Heart right ventricle (tissue), 16 donors: Measurements from ENCODE around the gene MTRF1L. TPM values are rescaled to one million over a fixed set of nuclear protein-coding genes. Genes with fewer than 3 reads are reported as not detected.

ENCODE experiments used
- ATAC-seq, 8 donors: fragments of 200-7000 bp; cut with Tn5 transposase; one replicate each; pipeline ENCODE4 v1.9.1; 2020; ENCODE audit warnings: mild to moderate bottlenecking in 8 of 8, moderate library complexity in 8 of 8, moderate number of reproducible peaks in 1 of 8
- DNase-seq, 2 donors: peaks; one replicate each; pipeline ENCODE4 v3.0.0-alpha.2; 2020
- H3K27ac ChIP-seq, 10 donors: fragments of 200-600 bp; sonication (generic) in 2 of 10; one replicate each; pipeline versions ENCODE4 v1.5.0 to v1.8.0; 2020 to 2022; ENCODE audit warnings: mild to moderate bottlenecking in 3 of 10
- H3K27me3 ChIP-seq, 7 donors: fragments of 200-600 bp; one replicate each; pipeline ENCODE4 v1.8.0; 2021 to 2022; ENCODE audit warnings: mild to moderate bottlenecking in 2 of 7
- H3K36me3 ChIP-seq, 9 donors: fragments of 200-600 bp; sonication (generic) in 1 of 9; one replicate each; pipeline versions ENCODE4 v1.5.0 to v1.8.0; 2020 to 2022; ENCODE audit warnings: mild to moderate bottlenecking in 2 of 9
- H3K4me1 ChIP-seq, 9 donors: fragments of 200-600 bp; sonication (generic) in 1 of 9; one replicate each; pipeline versions ENCODE4 v1.5.0 to v1.8.0; 2020 to 2022; ENCODE audit warnings: mild to moderate bottlenecking in 4 of 9
- H3K4me3 ChIP-seq, 10 donors: fragments of 200-600 bp; sonication (generic) in 2 of 10; one replicate each; pipeline versions ENCODE4 v1.5.0 to v1.8.0; 2020 to 2022; ENCODE audit warnings: mild to moderate bottlenecking in 7 of 10, moderate library complexity in 2 of 10
- H3K9me3 ChIP-seq, 11 donors: fragments of 200-600 bp in 10 of 11; sonication (generic) in 2 of 11; one replicate each; pipeline versions ENCODE4 v1.5.0 to v1.8.0; 2013 to 2022; ENCODE audit warnings: mild to moderate bottlenecking in 2 of 11, control low read depth in 1 of 11, moderate library complexity in 1 of 11
- CTCF ChIP-seq, 9 donors: fragments of 200-600 bp; sonication (generic) in 2 of 9; IDR thresholded peaks; one replicate each; pipeline versions ENCODE4 v1.5.0 to v1.8.0; 2021 to 2022; ENCODE audit warnings: antibody characterized with exemption in 9 of 9, mild to moderate bottlenecking in 5 of 9, moderate library complexity in 1 of 9
- WGBS, 2 donors: extraction: QIAGEN DNeasy Blood & Tissue Kit; methylation state at CpG; one replicate each; pipeline ENCODE4 v1.1.7; 2013; ENCODE audit warnings: inconsistent platforms in 1 of 2; 5-methylcytosine and 5-hydroxymethylcytosine counted together
- intact Hi-C, 10 donors: fragments of 100-400 bp; cut with DNase I; formaldehyde crosslinking; loops; one replicate each; pipeline versions ENCODE4 v1.11.1 to v1.14.2; 2022
- polyA plus RNA-seq, 2 donors: library from polyadenylated mRNA; stranded (reverse); fragments of 200-250 nt; gene quantifications; one replicate each; pipeline ENCODE4 v1.2.3, GENCODE V29; 2013
- total RNA-seq, 10 donors: library from RNA; stranded (reverse); fragmentation: NEBNext Ultra II Directional in 3 of 10; extraction: Animal tissue kit (Norgen Biotek cat#: 25700) in 3 of 10; gene quantifications; one replicate each; pipeline versions ENCODE4 v1.2.1 to v1.2.4, GENCODE V29; 2021 to 2023
- donor health status: Arrhythmogenic right ventricular cardiomyopathy.
- donor health status: ischemic (EF 13 %, LVEDD 7.1; RV severe dilation, severe dysfunction).
- donor health status: healthy with polysubstance abuse.
- donor health status: DM: no; HTN: yes; CAD: no.
- donor health status: DM: no; HTN: no; CAD: no.
- donor health status: ischemic (EF 25% LVEDD 6.9; RV normal size, moderate dysfunction).
- donor health status: ischemic (EF 25% LVEDD 5.7; RV mildly dilated, moderate dysfunction).
- donor health status: healthy.
- donor health status: DM: yes; HTN: yes; CAD: no.
- donor health status: Ischemic cardiomyopathy.
- donor health status: ischemic (EF 35%, LVEDD 5.7; RV mildly dilated, moderate dysfunction).
- donor health status: nonischemic (EF 11% LVEDD 7.7; RV severe dilation, severe dysfunction).
- donor health status: DM: yes; HTN: yes; CAD: no.
- donor health status: PGD.
- donor health status: ischemic (EF 29% LVEDD 5.4; RV normal size, mild dysfunction).
- donor health status: nonischemic (EF 23%, LVEDD 6.1; RV moderate dilation, normal function).

Gene MTRF1L
- total and polyA plus RNA-seq, 12 donors: 13.5 to 44.4 (median 26.1) TPM

- Histone ChIP-seq H3K36me3 (peaks cover 0 to 18% (median 0%) of the 10 kb centered on the region in 9 donors), H3K27ac (peak overlapping the region in 1 of 10 donors; percentile 58), H3K4me1 (peaks cover 15 to 56% (median 27%) of the 10 kb centered on the region in 9 donors), H3K4me3 (peak overlapping the region; percentile 52 to 98 (median 70)), H3K9me3 (no peaks in the 10 kb centered on the region), H3K27me3 (no peaks in the 10 kb centered on the region)
- intact Hi-C loops: loop anchor here in 1 of 10 donors (2.0 kb wide), 1 partner anchor 21 kb away; the partner anchor contains the start of gene MTRF1L
- no peak for ATAC-seq
- 4 to 6% methylated on average over 61 to 71 of the region's 71 CpGs for WGBS, 2 donors
- peak; percentile 14 to 33 for DNase-seq
- TF ChIP-seq CTCF (IDR thresholded peaks at IDR 0.05): no peak
These were observed 20.3 kb downstream of the MTRF1L start for GRCh38 chr6:152981989-152982903.

- peaks cover 0 to 14% (median 0%) of the 10 kb centered on the region in 9 donors for H3K36me3 ChIP-seq
- intact Hi-C loops: no loop called here
- no peak for TF ChIP-seq CTCF (IDR thresholded peaks at IDR 0.05)
- WGBS, 2 donors: 36 to 53% methylated on average over 2 of the region's 2 CpGs
- no peak for DNase-seq
- H3K9me3 ChIP-seq: no peaks in the 10 kb centered on the region
- peak overlapping the region in 1 of 10 donors; percentile 72 for H3K4me3 ChIP-seq
- peaks cover 15 to 66% (median 27%) of the 10 kb centered on the region in 9 donors for H3K4me1 ChIP-seq
- ATAC-seq: no peak
- no peaks in the 10 kb centered on the region for H3K27me3 ChIP-seq
- H3K27ac ChIP-seq: no peak overlapping the region
These were observed 21.3 kb downstream of the MTRF1L start for GRCh38 chr6:152981219-152981618.

- TF ChIP-seq CTCF (IDR thresholded peaks at IDR 0.05): no peak
- peak overlapping the region in 1 of 10 donors; percentile 15 for H3K4me3 ChIP-seq
- H3K4me1 ChIP-seq: peaks cover 15 to 72% (median 27%) of the 10 kb centered on the region in 9 donors
- intact Hi-C loops: no loop called here
- peaks cover 0 to 18% (median 0%) of the 10 kb centered on the region in 9 donors for H3K36me3 ChIP-seq
- no peaks in the 10 kb centered on the region for H3K9me3 ChIP-seq
- ATAC-seq (no peak), DNase-seq (no peak)
- no peak overlapping the region for H3K27ac ChIP-seq
- no peaks in the 10 kb centered on the region for H3K27me3 ChIP-seq
- WGBS, 2 donors: 71 to 73% methylated on average over 1 of the region's 1 CpG
These were observed 21.9 kb downstream of the MTRF1L start for GRCh38 chr6:152980656-152981055.

- Histone ChIP-seq H3K27ac (no peak overlapping the region), H3K27me3 (no peaks in the 10 kb centered on the region), H3K9me3 (no peaks in the 10 kb centered on the region), H3K4me1 (peaks cover 9 to 76% (median 12%) of the 10 kb centered on the region in 9 donors), H3K4me3 (no peak overlapping the region), H3K36me3 (peaks cover 0 to 27% (median 6%) of the 10 kb centered on the region in 9 donors)
- intact Hi-C loops: loop anchor here in 1 of 10 donors (10.0 kb wide), 1 partner anchor 46 kb away; no protein-coding TSS in a partner anchor
- no peak for ATAC-seq
- WGBS, 2 donors: 72 to 90% methylated on average over 1 of the region's 1 CpG
- TF ChIP-seq CTCF (IDR thresholded peaks at IDR 0.05): no peak
- no peak for DNase-seq
These were observed 23.4 kb downstream of the MTRF1L start for GRCh38 chr6:152979116-152979515.
